Endothelial cell of umbilical vein (primary cell): ENCODE results near the gene AIRE. TPM values are rescaled to one million over a fixed set of nuclear protein-coding genes. Genes with fewer than 3 reads are reported as not detected.
A peak's percentile ranks its signal among the peaks of the same experiment; 100 is the strongest.
"Not testable (repeated sequence)": the region's sequence is repeated elsewhere in the genome, so short reads cannot be mapped to it uniquely, and the experiment has no call there.

Source experiments
- BruUV-seq: library from RNA; stranded (reverse); fragments of 400-500 nt; replicated peaks from 2 replicates; lab custom pipeline; 2021; lab: Mats Ljungman, UMichigan
- CTCF ChIA-PET: fragments of 300-600, 350-600 bp; sonication (Branson Sonifier 250); formaldehyde crosslinking; loops from one replicate; lab custom pipeline; 2021; ENCODE audit warnings: antibody characterized with exemption, inconsistent platforms; lab: Charles Lee
- POLR2A ChIA-PET: fragments of 300-600, 350-600 bp; sonication (Branson Sonifier 250); formaldehyde crosslinking; loops from one replicate; lab custom pipeline; 2021; ENCODE audit warnings: antibody characterized with exemption, inconsistent platforms; lab: Charles Lee
- DNase-seq: peaks from one replicate; pipeline ENCODE4 v3.0.0-alpha.2; 2011; ENCODE audit warnings: low read depth, low spot score
- FAIRE-seq: peaks from 2 replicates; lab custom pipeline; 2011; peaks lifted over from hg19 to GRCh38; lab: Jason Lieb, UNC
- H2AFZ ChIP-seq: 2 replicates; pipeline ENCODE4 v1.6.0; 2012; ENCODE audit warnings: low read depth, low read length, control low read depth, inconsistent platforms
- H3K27ac ChIP-seq: 2 replicates; pipeline ENCODE4 v1.5.1; 2011; ENCODE audit warnings: low read depth, mild to moderate bottlenecking, control low read depth, low read length, moderate library complexity; ENCODE audit not compliant: insufficient read depth
- H3K27me3 ChIP-seq, 2 experiments: 2 replicates each; pipeline versions ENCODE4 v1.6.0 to v1.6.1; 2011; ENCODE audit warnings: low read length in 2 of 2, mixed read lengths in 1 of 2; ENCODE audit not compliant: control insufficient read depth in 2 of 2, insufficient read depth in 2 of 2
- H3K36me3 ChIP-seq, 2 experiments: 2 replicates in 1 of 2; 3 replicates in 1 of 2; pipeline ENCODE4 v1.5.1; 2011; ENCODE audit warnings: low read length in 2 of 2, mild to moderate bottlenecking in 1 of 2, moderate library complexity in 1 of 2; ENCODE audit not compliant: control insufficient read depth in 2 of 2, insufficient read depth in 2 of 2; ENCODE audit errors: extremely low read depth in 1 of 2
- H3K4me1 ChIP-seq: 3 replicates; pipeline ENCODE4 v1.5.1; 2011; ENCODE audit warnings: mild to moderate bottlenecking, low read length; ENCODE audit not compliant: control insufficient read depth, insufficient read depth; ENCODE audit errors: extremely low read depth
- H3K4me2 ChIP-seq: 2 replicates; pipeline ENCODE4 v1.6.1; 2011; ENCODE audit warnings: low read length, control low read depth, mixed read lengths; ENCODE audit not compliant: insufficient read depth
- H3K4me3 ChIP-seq, 3 experiments: fragments of 200-600 bp in 1 of 3; sonication (generic), shearing (Covaris generic) in 1 of 3; replicated peaks in 1 of 3; 2 replicates each; pipeline ENCODE4 v1.5.1; 2011 to 2016; ENCODE audit warnings: control low read depth in 3 of 3, low read length in 3 of 3, mild to moderate bottlenecking in 2 of 3, inconsistent platforms in 1 of 3, low read depth in 1 of 3, moderate library complexity in 1 of 3; ENCODE audit not compliant: insufficient read depth in 1 of 3
- H3K79me2 ChIP-seq: 2 replicates; pipeline ENCODE4 v1.6.0; 2012; ENCODE audit warnings: low read length, inconsistent platforms; ENCODE audit not compliant: control insufficient read depth, insufficient read depth
- H3K9ac ChIP-seq: replicated peaks from 2 replicates; pipeline ENCODE3; 2011; ENCODE audit warnings: low read length, control low read depth; ENCODE audit not compliant: insufficient read depth; ENCODE audit errors: extremely low read depth
- H3K9me1 ChIP-seq: replicated peaks from 3 replicates; pipeline ENCODE4 v1.6.0; 2011; ENCODE audit warnings: mild to moderate bottlenecking, low read length; ENCODE audit not compliant: control insufficient read depth, insufficient read depth; ENCODE audit errors: extremely low read depth
- H3K9me3 ChIP-seq: replicated peaks from 2 replicates; pipeline ENCODE4 v1.5.1; 2012; ENCODE audit warnings: low read length, inconsistent platforms; ENCODE audit not compliant: control insufficient read depth, insufficient read depth
- H4K20me1 ChIP-seq: replicated peaks from 2 replicates; pipeline ENCODE3; 2011; ENCODE audit warnings: mild to moderate bottlenecking, low read length; ENCODE audit not compliant: control insufficient read depth, insufficient read depth; ENCODE audit errors: extremely low read depth
- CTCF ChIP-seq, 2 donors: IDR thresholded peaks; 1 replicate in 1 of 2; 2 replicates in 1 of 2; pipeline ENCODE4 v1.5.1; 2011; ENCODE audit warnings: low read length in 2 of 2, mild to moderate bottlenecking in 2 of 2, moderate library complexity in 2 of 2, control low read depth in 1 of 2, inconsistent platforms in 1 of 2, low read depth in 1 of 2; ENCODE audit not compliant: insufficient read depth in 1 of 2; ENCODE audit errors: extremely low read depth in 1 of 2
- EZH2 ChIP-seq: IDR thresholded peaks from 2 replicates; pipeline ENCODE4 v1.6.1; 2012; ENCODE audit warnings: borderline replicate concordance, low read depth, mild to moderate bottlenecking, moderate library complexity, low read length, inconsistent platforms; ENCODE audit not compliant: severe bottlenecking
- FOS ChIP-seq: IDR thresholded peaks from 2 replicates; pipeline ENCODE4 v1.6.1; 2011; ENCODE audit warnings: mild to moderate bottlenecking, low read length, moderate library complexity, borderline replicate concordance; ENCODE audit not compliant: insufficient read depth
- GATA2 ChIP-seq: IDR thresholded peaks from 2 replicates; pipeline ENCODE4 v1.7.0; 2011; ENCODE audit warnings: low read depth, mild to moderate bottlenecking, moderate library complexity, mixed read lengths, low read length; ENCODE audit not compliant: insufficient read length, insufficient read depth
- JUN ChIP-seq: IDR thresholded peaks from 2 replicates; pipeline ENCODE4 v1.6.1; 2011; ENCODE audit warnings: borderline replicate concordance, low read depth; ENCODE audit not compliant: insufficient read length, insufficient read depth
- MYC ChIP-seq: IDR thresholded peaks from one replicate; pipeline ENCODE4 v1.6.1; 2011; ENCODE audit warnings: mild to moderate bottlenecking, low read depth, low read length
- POLR2A ChIP-seq: IDR thresholded peaks from 2 replicates; pipeline ENCODE4 v1.6.1; 2012; ENCODE audit warnings: low read depth, mild to moderate bottlenecking, control low read depth, low read length
- POLR2AphosphoS5 ChIP-seq: IDR thresholded peaks from 2 replicates; pipeline ENCODE4 v1.6.1; 2012; ENCODE audit warnings: low read depth, mild to moderate bottlenecking, control low read depth, low read length, moderate library complexity; ENCODE audit not compliant: insufficient read depth
- dilution Hi-C: fragments of 300-500 bp; cut with MboI; formaldehyde crosslinking; loops from one replicate; pipeline ENCODE4 v1.15.0; 2019; ENCODE audit warnings: low sequenced_read_pairs; ENCODE audit not compliant: extremely low pct_ligation_motif_present
- intact Hi-C: fragments of 100-400 bp; cut with micrococcal nuclease; formaldehyde crosslinking; loops from one replicate; pipeline ENCODE4 v1.10.0; 2022
- polyA plus RNA-seq, 4 experiments: library from polyadenylated mRNA; depleted of rRNA in 3 of 4; stranded (reverse) in 3 of 4; unstranded in 1 of 4; fragments of >200 nt; gene quantifications; 2 replicates each; pipeline versions ENCODE4 v1.2.1 to v1.2.3, GENCODE V29; 2011 to 2012; ENCODE audit warnings: missing spikeins in 1 of 4
- total RNA-seq: library from RNA; stranded (reverse); gene quantifications from 2 replicates; pipeline ENCODE4 v1.2.3, GENCODE V29; 2021
- TF ChIP-seq, protein P1 (sequence below): IDR thresholded peaks from 2 replicates; pipeline ENCODE4 v1.6.1; 2011; ENCODE audit not compliant: insufficient read depth, insufficient read length

AIRE gene
- total and polyA plus RNA-seq, 2 donors (not counting 3 experiments of a cell fraction or from before 2014, with no cell fraction given): 0.04 to 0.11 TPM

- intact Hi-C loops, H3K27me3 ChIP-seq: not testable (repeated sequence)
Observed at GRCh38 chr21:44249204-44250037, 36.3 kb upstream of the AIRE start.

GRCh38 chr21:44253832-44254710 lies 31.6 kb upstream of the AIRE start:
- ChIA-PET CTCF (interaction anchor here (0.7 kb wide), 1 partner anchor 12 kb away, joined by 3 read pairs; no protein-coding TSS in a partner anchor), POLR2A (no interaction called here)
- no peaks in the 10 kb centered on the region for H3K9me1 ChIP-seq
- dilution Hi-C loops: no loop called here
- DNase-seq (peak; percentile 26), FAIRE-seq (peak; percentile 73)
- no peaks in the 10 kb centered on the region for H3K27me3 ChIP-seq
- H3K9ac ChIP-seq: no peak overlapping the region
- H2AFZ ChIP-seq: peak overlapping the region; percentile 69
- BruUV-seq: no TSS peak
- intact Hi-C loops: no loop called here
- no peak overlapping the region for H3K4me3 ChIP-seq
- H3K9me3 ChIP-seq: no peaks in the 10 kb centered on the region
- H3K27ac ChIP-seq: no peak overlapping the region
- no peaks in the 10 kb centered on the region for H4K20me1 ChIP-seq
- H3K4me2 ChIP-seq: no peak overlapping the region
- no peaks in the 10 kb centered on the region for H3K79me2 ChIP-seq
- peaks cover 8% of the 10 kb centered on the region for H3K4me1 ChIP-seq
- no peaks in the 10 kb centered on the region for H3K36me3 ChIP-seq
- no peak for TF ChIP-seq EZH2
- no peak for TF ChIP-seq MYC
- no peak for TF ChIP-seq FOS
- no peak for TF ChIP-seq POLR2AphosphoS5
- no peak for TF ChIP-seq POLR2A
- TF ChIP-seq GATA2: no peak
- no peak for TF ChIP-seq JUN
- TF ChIP-seq, protein P1, sequence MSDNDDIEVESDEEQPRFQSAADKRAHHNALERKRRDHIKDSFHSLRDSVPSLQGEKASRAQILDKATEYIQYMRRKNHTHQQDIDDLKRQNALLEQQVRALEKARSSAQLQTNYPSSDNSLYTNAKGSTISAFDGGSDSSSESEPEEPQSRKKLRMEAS: no peak
- TF ChIP-seq CTCF (IDR thresholded peaks at IDR 0.05; ENCODE audit: extremely low read depth in 1 of 2, insufficient read depth in 1 of 2, low read depth in 1 of 2, low read length in 2 of 2): no peak

More at GRCh38 chr21:44249204-44250037, 36.3 kb upstream of the AIRE start:
- H3K79me2 ChIP-seq, POLR2A ChIA-PET, CTCF ChIA-PET, H3K9me3 ChIP-seq, H2AFZ ChIP-seq, dilution Hi-C loops, DNase-seq, H3K4me3 ChIP-seq, H3K9me1 ChIP-seq, H3K4me1 ChIP-seq, H3K4me2 ChIP-seq, H3K27ac ChIP-seq, BruUV-seq, H3K36me3 ChIP-seq, H3K9ac ChIP-seq, H4K20me1 ChIP-seq, FAIRE-seq: not testable (repeated sequence)
